Heart left ventricle (tissue), 16 donors: ENCODE measurements around the gene RAB36. TPM values are rescaled to one million over a fixed set of nuclear protein-coding genes. Genes with fewer than 3 reads are reported as not detected.

Experiments used
- ATAC-seq, 4 donors: fragments of 200-7000 bp; cut with Tn5 transposase; one replicate each; pipeline ENCODE4 v1.9.1; 2020 to 2022; ENCODE audit warnings: moderate library complexity in 4 of 4, mild to moderate bottlenecking in 3 of 4, moderate number of reproducible peaks in 1 of 4
- DNase-seq, 5 donors: peaks; one replicate each; pipeline ENCODE4 v3.0.0-alpha.2; 2020
- H3K27ac ChIP-seq, 12 donors: fragments of 200-600 bp; sonication (generic) in 4 of 12; one replicate each; pipeline versions ENCODE4 v1.5.0 to v1.8.0; 2016 to 2022; ENCODE audit warnings: mild to moderate bottlenecking in 2 of 12
- H3K27me3 ChIP-seq, 9 donors: fragments of 200-600 bp; sonication (generic) in 2 of 9; one replicate each; pipeline versions ENCODE4 v1.5.1 to v1.8.0; 2016 to 2022; ENCODE audit warnings: mild to moderate bottlenecking in 3 of 9
- H3K36me3 ChIP-seq, 9 donors: fragments of 200-600 bp; sonication (generic) in 2 of 9; one replicate each; pipeline versions ENCODE4 v1.5.0 to v1.8.0; 2018 to 2022; ENCODE audit warnings: mild to moderate bottlenecking in 2 of 9
- H3K4me1 ChIP-seq, 12 donors: fragments of 200-600 bp; sonication (generic) in 4 of 12; one replicate each; pipeline versions ENCODE4 v1.5.0 to v1.8.0; 2016 to 2022; ENCODE audit warnings: mild to moderate bottlenecking in 3 of 12
- H3K4me3 ChIP-seq, 12 donors: fragments of 200-600 bp; sonication (generic) in 4 of 12; one replicate each; pipeline versions ENCODE4 v1.5.0 to v1.8.0; 2017 to 2022; ENCODE audit warnings: mild to moderate bottlenecking in 9 of 12, moderate library complexity in 4 of 12
- H3K9me3 ChIP-seq, 12 donors: fragments of 200-600 bp; sonication (generic) in 4 of 12; one replicate each; pipeline versions ENCODE4 v1.5.0 to v1.8.0; 2016 to 2022; ENCODE audit warnings: mild to moderate bottlenecking in 1 of 12
- POLR2A ChIP-seq, 2 donors: fragments of 450-650 bp; IDR thresholded peaks; one replicate each; pipeline ENCODE4 v1.6.1; 2017; ENCODE audit warnings: antibody characterized with exemption in 2 of 2, mild to moderate bottlenecking in 2 of 2, moderate library complexity in 2 of 2
- WGBS, 4 donors: extraction: QIAGEN DNeasy Blood & Tissue Kit in 2 of 4; methylation state at CpG; one replicate each; pipeline versions ENCODE4 v1.1.5 to v1.1.7; 2013 to 2018; 5-methylcytosine and 5-hydroxymethylcytosine counted together
- intact Hi-C, 10 donors: fragments of 100-400 bp; cut with DNase I; formaldehyde crosslinking; loops; one replicate each; pipeline versions ENCODE4 v1.11.1 to v1.14.2; 2022
- polyA plus RNA-seq, 2 donors: library from polyadenylated mRNA; stranded (reverse); fragments of 200-250 nt; gene quantifications; one replicate each; pipeline ENCODE4 v1.2.3, GENCODE V29; 2013
- total RNA-seq, 9 donors: library from RNA; depleted of rRNA in 2 of 9; stranded (reverse); fragments of >200 nt in 2 of 9; fragmentation: NEBNext Ultra II Directional in 3 of 9; extraction: Animal tissue kit (Norgen Biotek cat#: 25700) in 3 of 9; gene quantifications; one replicate each; pipeline versions ENCODE4 v1.1.0 to v1.2.4, GENCODE V29; 2016 to 2023
- TF ChIP-seq, protein P1 (sequence below), 12 donors: fragments of 200-600 bp; sonication (generic) in 4 of 12; IDR thresholded peaks; one replicate each; pipeline versions ENCODE4 v1.5.0 to v1.8.0; 2018 to 2022; ENCODE audit warnings: antibody characterized with exemption in 12 of 12, mild to moderate bottlenecking in 5 of 12
- donor health status: ischemic (EF 13 %, LVEDD 7.1; RV severe dilation, severe dysfunction).
- donor health status: healthy with polysubstance abuse.
- donor health status: DM: no; HTN: yes; CAD: no.
- donor health status: DM: no; HTN: no; CAD: no.
- donor health status: ischemic (EF 25% LVEDD 6.9; RV normal size, moderate dysfunction).
- donor health status: ischemic (EF 25% LVEDD 5.7; RV mildly dilated, moderate dysfunction).
- donor health status: healthy.
- donor health status: DM: yes; HTN: yes; CAD: no.
- donor health status: ischemic (EF 35%, LVEDD 5.7; RV mildly dilated, moderate dysfunction).
- donor health status: nonischemic (EF 11% LVEDD 7.7; RV severe dilation, severe dysfunction).
- donor health status: DM: yes; HTN: yes; CAD: no.
- donor health status: PGD.
- donor health status: ischemic (EF 29% LVEDD 5.4; RV normal size, mild dysfunction).
- donor health status: nonischemic (EF 23%, LVEDD 6.1; RV moderate dilation, normal function).

The RAB36 gene
- total and polyA plus RNA-seq, 11 donors, result 0.11 to 3.2 (median 0.54) TPM

- TF ChIP-seq, protein P1, sequence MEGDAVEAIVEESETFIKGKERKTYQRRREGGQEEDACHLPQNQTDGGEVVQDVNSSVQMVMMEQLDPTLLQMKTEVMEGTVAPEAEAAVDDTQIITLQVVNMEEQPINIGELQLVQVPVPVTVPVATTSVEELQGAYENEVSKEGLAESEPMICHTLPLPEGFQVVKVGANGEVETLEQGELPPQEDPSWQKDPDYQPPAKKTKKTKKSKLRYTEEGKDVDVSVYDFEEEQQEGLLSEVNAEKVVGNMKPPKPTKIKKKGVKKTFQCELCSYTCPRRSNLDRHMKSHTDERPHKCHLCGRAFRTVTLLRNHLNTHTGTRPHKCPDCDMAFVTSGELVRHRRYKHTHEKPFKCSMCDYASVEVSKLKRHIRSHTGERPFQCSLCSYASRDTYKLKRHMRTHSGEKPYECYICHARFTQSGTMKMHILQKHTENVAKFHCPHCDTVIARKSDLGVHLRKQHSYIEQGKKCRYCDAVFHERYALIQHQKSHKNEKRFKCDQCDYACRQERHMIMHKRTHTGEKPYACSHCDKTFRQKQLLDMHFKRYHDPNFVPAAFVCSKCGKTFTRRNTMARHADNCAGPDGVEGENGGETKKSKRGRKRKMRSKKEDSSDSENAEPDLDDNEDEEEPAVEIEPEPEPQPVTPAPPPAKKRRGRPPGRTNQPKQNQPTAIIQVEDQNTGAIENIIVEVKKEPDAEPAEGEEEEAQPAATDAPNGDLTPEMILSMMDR (IDR thresholded peaks at IDR 0.05), result no peak
- peak overlapping the region in 10 of 12 donors; percentile 6 to 84 (median 42) for H3K27ac ChIP-seq
- DNase-seq (no peak), ATAC-seq (no peak)
- 78 to 80% (median 79%) methylated on average over 5 of the region's 5 CpGs for WGBS, 4 donors
- H3K9me3 ChIP-seq, result no peaks in the 10 kb centered on the region
- peaks cover 0 to 29% (median 18%) of the 10 kb centered on the region in 12 donors for H3K4me1 ChIP-seq
- no peaks in the 10 kb centered on the region for H3K36me3 ChIP-seq
- no peaks in the 10 kb centered on the region for H3K27me3 ChIP-seq
- H3K4me3 ChIP-seq, result no peak overlapping the region
- intact Hi-C loops, result no loop called here
These were observed 47.0 kb upstream of the RAB36 start for GRCh38 chr22:23098230-23098705.

DNA sequence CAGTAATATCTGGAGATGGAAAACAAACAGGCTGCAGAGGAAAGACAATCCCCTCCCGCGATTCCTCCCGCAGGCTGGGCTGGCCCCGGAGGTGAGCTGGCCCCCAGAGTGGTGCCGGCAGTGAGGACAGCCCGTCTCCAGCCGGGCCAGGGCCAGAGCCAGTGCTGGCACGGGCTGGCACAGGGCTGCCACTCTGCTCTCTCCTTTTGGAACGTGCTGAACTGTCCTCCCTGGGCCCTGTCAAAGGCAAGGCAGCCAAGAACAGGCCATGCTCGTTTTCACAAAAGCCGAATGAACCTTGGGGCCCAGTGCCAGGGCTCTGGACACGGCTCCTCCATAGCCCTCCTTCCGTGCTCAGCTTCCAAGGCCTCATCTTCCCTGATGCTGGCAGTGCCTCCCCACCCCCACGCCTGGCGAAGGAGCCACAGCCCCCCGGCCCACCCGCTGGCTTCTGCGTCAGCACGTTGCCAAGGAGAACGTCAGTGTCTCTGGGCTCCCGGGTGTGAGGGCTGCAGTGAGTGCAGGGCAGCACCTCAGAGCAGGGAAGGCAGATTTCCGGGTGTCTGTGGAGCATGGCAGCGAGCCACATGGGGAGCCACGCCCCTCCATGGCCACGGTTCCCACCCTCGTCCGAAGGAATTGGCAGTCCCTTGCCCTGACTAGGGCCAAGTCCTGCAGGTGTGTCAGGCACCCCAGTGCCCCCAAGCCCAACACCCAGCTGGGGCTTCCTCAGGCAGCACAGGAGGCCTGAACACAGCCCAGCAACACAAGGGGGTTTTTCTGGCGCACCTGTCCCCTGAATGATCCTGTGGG is 46.4 kb upstream of the RAB36 start:
- peaks cover 0 to 29% (median 18%) of the 10 kb centered on the region in 12 donors for H3K4me1 ChIP-seq
- no peaks in the 10 kb centered on the region for H3K27me3 ChIP-seq
- intact Hi-C loops, result no loop called here
- H3K36me3 ChIP-seq, result no peaks in the 10 kb centered on the region
- ATAC-seq (peak; percentile 90 to 99 (median 95)), DNase-seq (peak in 4 of 5 donors; percentile 25 to 78 (median 68))
- no peak overlapping the region for H3K4me3 ChIP-seq
- H3K9me3 ChIP-seq, result no peaks in the 10 kb centered on the region
- 40 to 57% (median 49%) methylated on average over 19 to 28 of the region's 28 CpGs for WGBS, 4 donors
- no peak for TF ChIP-seq POLR2A (IDR thresholded peaks at IDR 0.05)
- TF ChIP-seq, protein P1 (IDR thresholded peaks at IDR 0.05), result no peak
- peak overlapping the region in 10 of 12 donors; percentile 15 to 84 (median 51) for H3K27ac ChIP-seq

- no peaks in the 10 kb centered on the region for H3K27me3 ChIP-seq
- TF ChIP-seq POLR2A (IDR thresholded peaks at IDR 0.05), result no peak
- TF ChIP-seq, protein P1 (IDR thresholded peaks at IDR 0.05), result no peak
- H3K9me3 ChIP-seq, result no peaks in the 10 kb centered on the region
- no peak for DNase-seq
- ATAC-seq, result no peak
- no peak overlapping the region for H3K4me3 ChIP-seq
- H3K4me1 ChIP-seq, result peaks cover 0 to 29% (median 18%) of the 10 kb centered on the region in 12 donors
- 88 to 91% (median 90%) methylated on average over 5 to 6 of the region's 6 CpGs for WGBS, 4 donors
- peak overlapping the region in 7 of 12 donors; percentile 47 to 84 (median 66) for H3K27ac ChIP-seq
- intact Hi-C loops, result no loop called here
- H3K36me3 ChIP-seq, result no peaks in the 10 kb centered on the region
These were observed 45.8 kb upstream of the RAB36 start for GRCh38 chr22:23099531-23099804.

- Histone ChIP-seq H3K9me3 (no peaks in the 10 kb centered on the region), H3K4me3 (no peak overlapping the region), H3K4me1 (peaks cover 0 to 29% (median 18%) of the 10 kb centered on the region in 12 donors), H3K27ac (peak overlapping the region in 1 of 12 donors; percentile 81), H3K27me3 (no peaks in the 10 kb centered on the region), H3K36me3 (no peaks in the 10 kb centered on the region)
- intact Hi-C loops, result no loop called here
- no peak for DNase-seq
- 83 to 95% (median 91%) methylated on average over 7 of the region's 7 CpGs; no CpG with 5 or more reads in 1 of the 4 donors for WGBS, 4 donors
- no peak for ATAC-seq
- no peak for TF ChIP-seq POLR2A (IDR thresholded peaks at IDR 0.05)
- TF ChIP-seq, protein P1 (IDR thresholded peaks at IDR 0.05), result no peak
These were observed 45.0 kb upstream of the RAB36 start for GRCh38 chr22:23100124-23100801.
